Fibroblast of skin of left biceps (primary cell): Measurements from ENCODE around the gene UBTD1.
"Not testable (repeated sequence)": the region's sequence is repeated elsewhere in the genome, so short reads cannot be mapped to it uniquely, and the experiment has no call there.

Experiments
- DNase-seq, 2 experiments: peaks; one replicate each; pipeline ENCODE4 v3.0.0-alpha.2; 2013; ENCODE audit warnings: low read depth in 2 of 2

Gene UBTD1

DNA sequence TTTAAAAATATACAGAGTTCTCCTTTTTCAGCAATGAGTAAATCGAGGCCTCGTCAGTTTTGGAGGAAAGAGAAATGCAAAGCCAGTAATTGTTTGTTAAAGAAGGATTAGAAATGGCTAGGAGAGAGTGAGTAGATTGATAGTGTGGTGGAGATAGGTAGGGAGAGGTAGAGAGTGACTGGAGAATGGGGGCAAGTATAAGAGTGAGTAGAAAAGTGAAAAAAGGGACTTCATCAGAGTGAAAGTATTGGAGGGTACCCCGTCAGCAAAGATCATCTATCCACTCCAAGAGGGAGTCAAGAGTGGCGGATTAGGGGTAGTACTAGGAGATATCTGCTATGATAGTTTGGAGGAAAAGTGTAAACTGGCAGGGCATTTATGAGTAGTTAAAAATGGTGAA lies 64.6 kb downstream of the UBTD1 start:
- no peak for DNase-seq

DNA sequence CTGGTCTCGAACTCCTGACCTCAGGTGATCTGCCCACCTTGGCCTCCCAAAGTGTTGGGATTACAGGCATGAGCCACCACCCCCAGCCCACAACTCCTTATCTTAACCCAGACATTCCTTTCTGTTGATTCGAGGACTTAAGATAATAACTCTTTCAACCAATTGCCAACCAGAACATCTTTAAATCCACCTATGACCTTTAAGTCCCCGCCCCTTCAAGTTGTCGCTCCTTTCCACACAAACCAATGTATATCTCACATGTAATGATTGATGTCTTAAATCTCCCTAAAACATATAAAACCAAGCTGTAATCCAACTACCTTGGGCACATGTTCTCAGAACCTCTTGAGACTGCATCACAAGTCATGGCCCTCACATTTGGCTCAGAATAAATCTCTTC lies 66.1 kb downstream of the UBTD1 start:
- no peak for DNase-seq

DNA sequence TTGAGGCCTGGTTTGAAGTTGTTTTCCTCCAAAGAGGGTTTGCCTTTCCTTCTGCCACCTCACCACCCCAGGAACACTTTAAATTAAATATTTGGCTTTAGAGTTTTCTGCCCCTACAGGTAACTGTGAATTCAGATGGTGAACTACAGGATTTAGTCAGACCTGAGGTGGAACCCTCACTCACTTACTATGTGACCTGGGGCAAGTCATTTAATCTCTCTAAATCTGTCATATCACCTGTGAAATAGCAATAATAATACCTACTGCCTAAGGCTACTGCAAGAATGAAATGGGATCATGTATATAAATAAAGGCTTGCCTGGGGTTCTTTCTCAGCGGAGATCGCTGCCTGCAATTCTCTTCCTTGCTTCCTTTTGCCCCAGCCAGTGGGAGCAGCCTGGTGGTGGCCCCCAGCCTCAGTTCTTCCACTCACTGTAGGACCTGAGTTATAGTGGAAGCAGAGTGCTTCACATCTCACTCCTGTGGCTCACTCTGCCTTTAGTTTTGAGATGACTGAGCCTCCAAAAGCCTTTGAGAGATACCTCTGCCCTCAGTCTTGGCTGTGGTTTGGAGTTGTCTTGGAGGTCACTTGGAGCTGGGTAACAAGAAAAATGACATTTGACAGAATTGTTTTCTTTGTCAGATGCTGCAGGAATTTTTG lies 67.7 kb downstream of the UBTD1 start:
- no peak for DNase-seq

DNA sequence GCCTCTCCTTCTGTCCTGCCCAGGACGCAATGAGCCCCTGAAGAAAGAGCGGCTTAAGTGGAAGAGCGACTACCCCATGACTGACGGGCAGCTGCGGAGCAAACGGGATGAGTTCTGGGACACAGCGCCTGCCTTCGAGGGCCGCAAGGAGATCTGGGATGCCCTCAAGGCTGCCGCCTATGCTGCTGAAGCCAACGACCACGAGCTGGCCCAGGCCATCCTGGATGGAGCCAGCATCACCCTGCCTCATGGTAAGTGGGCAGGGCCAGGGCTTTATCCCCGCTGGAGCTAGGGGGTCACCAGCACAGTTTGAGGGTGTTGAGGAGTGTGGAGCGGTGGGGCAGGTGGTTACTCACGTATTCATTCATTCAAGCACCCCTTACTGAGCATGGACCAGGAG lies 69.2 kb downstream of the UBTD1 start:
- DNase-seq, result no peak

DNA sequence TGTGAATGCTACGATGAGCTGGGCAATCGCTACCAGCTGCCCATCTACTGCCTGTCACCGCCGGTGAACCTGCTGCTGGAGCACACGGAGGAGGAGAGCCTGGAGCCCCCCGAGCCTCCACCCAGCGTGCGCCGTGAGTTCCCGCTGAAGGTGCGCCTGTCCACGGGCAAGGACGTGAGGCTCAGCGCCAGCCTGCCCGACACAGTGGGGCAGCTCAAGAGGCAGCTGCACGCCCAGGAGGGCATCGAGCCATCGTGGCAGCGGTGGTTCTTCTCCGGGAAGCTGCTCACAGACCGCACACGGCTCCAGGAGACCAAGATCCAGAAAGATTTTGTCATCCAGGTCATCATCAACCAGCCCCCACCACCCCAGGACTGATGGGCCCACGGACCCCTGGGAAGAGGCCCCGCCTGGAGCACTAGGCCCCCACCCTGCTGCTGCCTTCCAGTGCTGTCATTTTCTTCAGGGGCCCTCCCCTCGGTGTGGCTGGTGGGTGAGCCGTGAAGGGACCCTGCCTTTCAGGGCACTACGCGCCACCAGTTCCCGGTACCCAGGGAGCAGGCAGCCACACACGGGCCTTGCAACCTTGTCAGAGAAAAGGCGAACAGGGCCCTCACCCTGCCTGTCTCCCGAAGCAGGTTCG lies 71.5 kb downstream of the UBTD1 start:
- no peak for DNase-seq

DNA sequence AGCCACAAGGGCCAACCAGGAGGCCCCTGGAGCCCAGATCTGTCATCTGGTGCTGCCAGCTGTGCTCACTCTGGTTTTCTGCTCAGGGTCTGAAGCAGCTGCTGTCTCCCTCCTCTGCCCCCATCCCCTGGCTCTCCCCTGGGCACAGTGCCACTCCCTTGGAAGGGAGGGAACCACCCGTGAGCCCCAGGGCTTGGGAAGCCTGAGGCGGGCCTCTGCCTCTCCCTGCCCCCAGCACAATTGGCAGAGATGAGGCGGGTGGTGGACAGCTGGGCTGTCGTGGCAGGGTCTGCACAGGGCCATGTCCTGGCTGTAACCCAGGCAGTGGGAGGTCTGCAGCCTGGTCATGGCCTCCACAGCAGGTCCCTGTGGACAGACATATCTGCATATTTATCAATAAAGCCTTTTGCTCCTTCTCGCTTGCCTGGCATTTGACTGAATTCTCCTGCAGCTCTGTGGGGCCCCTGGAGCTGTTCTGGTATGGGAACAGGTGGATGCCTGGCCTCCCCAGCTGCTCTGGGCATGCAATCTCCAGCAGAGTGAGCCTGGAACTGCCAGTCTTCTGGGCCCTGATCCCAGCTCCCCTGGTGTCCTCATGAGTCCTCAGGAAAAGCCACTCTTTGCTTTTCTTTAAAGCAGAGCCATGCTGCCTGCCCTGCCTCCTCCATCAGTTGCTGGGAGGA lies 72.2 kb downstream of the UBTD1 start:
- DNase-seq, result no peak

DNA sequence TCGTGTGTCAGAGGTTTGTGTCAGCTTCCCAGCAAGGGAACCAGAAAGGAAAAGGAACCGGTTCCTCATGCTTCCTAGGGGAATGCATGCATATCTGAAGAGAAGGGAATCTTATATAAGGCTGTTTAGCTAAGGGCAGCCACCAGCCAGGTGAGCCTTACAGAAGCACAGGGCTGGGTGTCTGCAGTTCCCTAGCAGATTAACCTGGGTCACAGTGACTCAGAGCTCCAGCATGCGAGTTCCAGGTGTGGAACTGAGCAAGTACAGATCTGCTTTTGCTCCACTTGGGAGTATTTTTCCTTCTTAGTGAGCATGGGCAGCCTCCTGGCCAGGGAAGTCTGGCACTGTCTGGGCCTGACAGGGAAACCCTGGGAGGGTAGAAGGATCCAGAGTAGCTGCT lies 72.9 kb downstream of the UBTD1 start:
- no peak for DNase-seq

DNA sequence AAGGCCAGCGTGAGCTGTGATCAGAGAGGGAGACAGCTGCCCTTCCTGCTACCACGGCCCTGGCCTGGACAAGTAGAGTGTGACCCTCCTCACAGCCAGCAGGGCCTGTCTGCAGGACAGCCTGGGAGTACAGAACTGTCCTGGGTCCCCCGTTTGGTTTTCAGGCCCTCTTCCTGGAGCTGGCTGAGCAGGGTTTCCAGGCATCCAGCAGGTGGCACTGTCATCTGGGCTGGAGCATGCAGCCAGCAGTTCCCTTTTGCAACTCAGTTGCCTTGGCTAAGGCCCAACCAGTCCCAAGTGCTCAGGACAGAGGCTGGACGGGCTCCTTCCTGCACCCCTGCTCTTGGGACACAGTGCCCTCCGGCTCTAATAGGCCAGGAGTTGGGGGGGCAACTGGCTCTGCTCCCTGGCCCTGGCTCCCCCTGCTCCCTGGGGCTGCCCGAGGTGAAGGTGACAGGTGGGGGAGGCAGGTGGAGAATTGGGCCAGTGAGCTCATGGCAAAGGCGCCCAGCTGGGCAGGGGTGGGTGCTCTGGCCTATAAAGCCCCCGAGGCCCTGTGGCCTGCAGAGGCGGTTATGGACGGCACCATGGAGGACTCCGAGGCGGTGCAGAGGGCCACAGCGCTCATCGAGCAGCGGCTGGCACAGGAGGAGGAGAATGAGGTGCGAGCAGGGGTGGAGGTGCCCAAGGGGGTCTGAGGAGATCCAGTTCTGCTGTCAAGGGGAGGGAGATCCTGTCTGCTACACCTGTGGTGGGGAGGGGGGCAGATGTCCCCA lies 73.7 kb downstream of the UBTD1 start, which contains the start of gene ANKRD2:
Gene ANKRD2, plus strand, starts transcription at position 566 of the 776 bp plus-strand sequence. Its CDS starts 10 bp downstream, at position 576.
- DNase-seq, result peak in 1 of 2 experiments; percentile 30

DNA sequence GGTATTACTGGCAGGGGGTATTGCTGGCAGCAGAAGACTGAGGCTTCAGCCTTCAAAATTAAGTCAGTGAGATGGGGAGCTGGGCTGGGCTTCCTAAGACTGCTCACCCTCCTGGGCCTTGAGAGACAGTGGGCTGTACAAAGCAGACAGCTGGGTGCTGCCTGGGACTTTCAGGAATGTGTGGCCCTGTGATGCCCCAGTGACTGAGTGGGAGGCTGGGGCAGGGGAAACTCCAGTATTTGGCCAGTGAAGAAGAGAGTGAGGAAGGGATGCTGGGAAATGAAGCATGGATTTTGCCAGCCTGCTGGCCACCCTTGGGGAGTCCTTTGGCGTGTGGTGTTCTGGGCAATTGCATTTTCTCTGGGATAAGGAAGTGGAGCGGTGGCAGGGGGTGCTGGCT lies 74.3 kb downstream of the UBTD1 start:
- no peak for DNase-seq

DNA sequence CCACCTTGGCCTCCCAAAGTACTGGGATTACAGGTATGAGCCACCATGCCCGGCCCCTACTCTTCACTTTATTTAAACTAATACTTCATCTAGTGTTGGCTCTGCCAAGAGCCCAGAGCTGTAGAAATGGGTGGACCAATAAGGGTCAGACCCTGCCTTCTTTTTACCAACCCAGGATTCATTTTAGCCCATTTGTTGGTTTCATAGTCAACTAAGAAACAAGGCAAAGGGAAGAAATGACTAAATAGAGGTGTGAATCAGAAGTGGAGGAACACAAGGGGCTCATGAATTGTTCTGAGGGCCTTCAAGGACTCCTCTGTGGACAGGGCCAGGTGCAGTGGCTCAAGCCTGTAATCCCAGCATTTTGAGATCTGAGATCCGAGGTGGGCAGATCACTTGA lies 74.9 kb downstream of the UBTD1 start:
- DNase-seq, result no peak

DNA sequence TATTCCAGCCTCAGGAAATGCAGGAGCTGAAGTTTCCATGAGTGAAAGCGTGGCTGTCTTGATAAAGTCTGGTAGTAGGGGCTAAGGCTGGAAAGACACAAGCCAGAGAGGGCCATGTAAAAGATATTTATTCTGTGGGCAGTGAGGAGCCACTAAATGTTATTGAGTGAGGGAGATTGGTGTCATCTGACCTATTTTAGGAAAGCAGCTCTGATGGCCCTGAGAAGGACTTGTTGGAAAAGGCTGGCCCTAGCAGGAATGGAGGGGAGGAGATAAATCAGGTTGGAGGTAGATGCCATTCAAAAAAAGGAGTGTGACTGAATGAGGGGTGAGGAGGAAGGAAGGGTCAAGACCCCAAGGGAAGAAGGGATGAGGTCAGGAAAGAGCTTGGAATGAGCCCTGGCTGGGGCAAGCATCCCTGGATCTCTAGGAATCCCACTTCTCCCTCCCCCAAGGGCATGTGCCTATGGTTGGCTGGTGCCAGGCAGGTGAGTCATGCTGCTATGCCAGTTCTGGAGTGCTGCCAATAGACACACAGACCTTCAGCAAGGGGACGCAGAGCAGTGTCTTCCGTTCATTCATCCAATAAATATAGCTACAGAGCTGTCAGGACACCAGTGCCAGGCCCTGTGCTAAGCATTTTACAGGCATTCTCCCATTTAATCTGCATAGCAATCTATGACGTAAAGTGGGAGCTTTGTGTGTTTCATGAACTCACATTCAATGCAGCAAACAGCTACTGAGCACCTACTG lies 75.8 kb downstream of the UBTD1 start:
- no peak for DNase-seq

DNA sequence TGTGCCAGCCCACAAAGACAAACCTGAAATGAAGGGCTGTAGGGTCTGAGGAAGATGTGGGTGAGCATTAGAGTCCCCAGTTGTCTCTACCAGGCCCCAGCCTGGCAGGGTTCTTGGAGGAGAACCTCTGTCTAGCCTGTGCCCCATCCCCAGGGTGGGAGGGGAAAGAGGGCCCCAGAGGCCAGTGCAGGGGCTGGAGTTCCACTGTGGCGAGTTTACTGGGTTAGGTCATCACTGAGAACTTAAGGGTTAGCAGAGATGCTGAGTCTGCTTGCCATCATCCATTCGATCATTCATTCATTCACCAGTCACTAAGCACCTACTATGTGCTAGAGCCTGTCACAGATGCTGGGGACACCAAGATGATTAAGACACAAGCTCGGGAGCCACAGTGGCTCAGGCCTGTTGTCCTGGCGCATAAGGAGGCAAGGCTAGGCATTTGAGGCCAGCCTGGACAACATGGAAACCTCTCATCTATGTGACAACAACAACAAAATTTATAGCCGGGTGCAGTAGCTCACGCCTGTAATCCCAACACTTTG lies 76.5 kb downstream of the UBTD1 start:
- no peak for DNase-seq

DNA sequence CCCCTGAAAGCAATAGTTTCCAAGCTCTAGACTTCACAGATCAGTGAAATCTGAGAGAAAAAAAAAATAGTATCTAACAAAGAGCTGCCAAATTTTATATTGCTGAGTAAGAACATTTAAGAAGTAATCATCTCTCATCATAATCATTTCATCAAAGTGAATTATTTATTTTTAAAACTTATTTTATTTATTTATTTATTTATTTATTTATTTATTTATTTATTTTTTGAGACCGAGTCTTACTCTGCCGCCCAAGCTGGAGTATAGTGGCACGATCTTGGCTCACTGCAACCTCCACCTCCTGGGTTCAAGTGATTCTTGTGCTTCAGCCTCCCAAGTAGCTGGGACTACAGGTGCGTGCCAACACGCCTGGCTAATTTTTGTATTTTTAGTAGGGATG lies 77.8 kb downstream of the UBTD1 start:
- not testable (repeated sequence) for DNase-seq

DNA sequence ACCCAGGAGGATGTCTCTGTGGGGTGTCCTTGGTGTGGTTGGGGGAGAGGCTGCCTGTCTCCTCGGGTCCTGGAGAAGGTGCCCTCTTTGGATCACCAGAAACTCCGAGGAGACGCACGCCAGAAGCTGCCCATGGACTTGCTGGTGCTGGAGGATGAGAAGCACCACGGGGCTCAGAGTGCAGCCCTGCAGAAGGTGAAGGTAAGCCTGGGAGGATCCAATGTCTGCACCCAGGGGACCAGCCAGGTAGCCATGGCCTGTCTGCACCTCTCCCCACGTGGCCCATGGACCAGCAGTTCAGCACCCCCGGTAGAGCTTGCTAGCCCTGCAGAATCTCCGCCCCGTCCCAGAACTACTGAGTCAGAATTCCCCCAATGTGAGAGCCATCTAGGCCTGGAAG lies 79.0 kb downstream of the UBTD1 start:
- DNase-seq, result no peak

DNA sequence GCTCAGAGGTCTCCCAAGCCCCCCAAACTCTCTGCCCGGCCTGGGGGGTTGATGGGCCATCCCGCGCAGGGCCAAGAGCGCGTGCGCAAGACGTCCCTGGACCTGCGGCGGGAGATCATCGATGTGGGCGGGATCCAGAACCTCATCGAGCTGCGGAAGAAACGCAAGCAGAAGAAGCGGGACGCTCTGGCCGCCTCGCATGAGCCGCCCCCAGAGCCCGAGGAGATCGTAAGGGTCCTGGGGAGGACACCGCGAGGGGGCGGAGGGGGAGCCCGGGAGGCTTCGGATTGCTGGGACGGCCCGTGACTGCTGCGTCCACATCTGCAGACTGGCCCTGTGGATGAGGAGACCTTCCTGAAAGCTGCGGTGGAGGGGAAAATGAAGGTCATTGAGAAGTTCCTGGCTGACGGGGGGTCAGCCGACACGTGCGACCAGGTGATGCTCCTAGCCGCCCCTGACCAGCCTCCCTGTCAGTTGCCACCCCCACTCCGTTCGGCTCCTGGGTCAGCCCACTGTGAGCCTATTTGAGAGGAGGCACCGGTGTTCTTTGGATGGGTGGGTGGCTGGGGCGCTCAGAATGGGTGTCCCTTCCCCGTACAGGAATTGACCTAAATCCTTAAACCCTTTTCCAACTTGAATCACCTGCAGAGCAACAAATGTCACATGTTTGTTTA lies 79.6 kb downstream of the UBTD1 start:
- no peak for DNase-seq

DNA sequence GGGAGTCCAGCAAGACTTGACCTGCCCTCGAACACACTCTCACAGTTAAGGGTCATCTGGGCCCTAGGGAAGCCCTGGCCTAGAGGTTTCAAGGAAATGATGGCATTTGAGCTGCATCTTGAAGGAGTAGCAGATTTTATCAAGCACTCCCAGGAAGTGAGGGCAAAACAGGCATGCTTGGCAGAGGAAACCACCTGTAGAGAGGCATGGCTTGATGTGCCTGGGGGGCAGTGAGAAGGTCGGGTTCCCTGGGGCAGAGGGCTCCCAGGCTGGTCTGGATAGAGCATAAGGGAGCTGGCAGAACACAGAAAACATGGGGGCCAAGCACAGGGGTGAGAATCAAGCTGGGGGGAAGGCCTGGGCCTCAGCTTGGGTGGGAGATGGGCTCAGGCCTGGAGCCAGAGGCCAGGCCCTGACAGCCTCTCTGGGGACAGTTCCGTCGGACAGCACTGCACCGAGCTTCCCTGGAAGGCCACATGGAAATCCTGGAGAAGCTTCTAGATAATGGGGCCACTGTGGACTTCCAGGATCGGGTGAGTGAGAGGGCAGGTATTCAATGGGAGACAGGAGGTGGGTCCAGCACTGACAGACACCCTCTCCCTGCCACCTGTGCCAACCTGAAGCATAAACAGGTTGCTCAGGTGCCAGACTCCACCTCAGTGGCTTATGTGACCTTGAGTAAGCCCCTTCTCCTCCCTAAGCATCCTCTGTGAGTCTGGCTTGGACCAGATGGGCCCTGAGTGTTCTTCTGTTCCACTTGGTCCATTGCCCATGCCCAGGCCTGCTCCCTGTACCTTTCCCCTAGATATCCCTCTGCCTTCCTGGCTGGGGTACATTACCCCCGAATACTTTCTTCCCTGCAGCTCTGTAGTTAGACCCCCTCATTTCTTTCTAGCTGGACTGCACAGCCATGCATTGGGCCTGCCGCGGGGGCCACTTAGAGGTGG lies 82.0 kb downstream of the UBTD1 start:
- no peak for DNase-seq

DNA sequence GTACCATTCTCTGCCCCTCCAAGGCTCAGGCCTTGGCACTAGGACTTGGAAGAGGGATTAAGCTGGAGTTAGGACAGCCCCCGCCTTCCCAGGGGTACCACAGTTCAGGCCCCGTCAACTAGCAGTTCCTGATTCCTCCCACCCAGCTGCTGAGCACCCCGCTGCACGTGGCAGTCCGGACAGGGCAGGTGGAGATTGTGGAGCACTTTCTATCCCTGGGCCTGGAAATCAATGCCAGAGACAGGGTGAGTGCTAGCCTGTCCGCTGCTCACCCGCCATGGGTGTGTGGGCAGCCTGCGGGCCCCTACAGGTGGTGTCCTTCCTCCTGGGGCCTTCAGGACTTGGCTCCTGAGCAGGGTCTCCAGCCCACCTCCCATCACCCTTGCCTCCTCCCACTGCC lies 83.4 kb downstream of the UBTD1 start:
- DNase-seq, result no peak

DNA sequence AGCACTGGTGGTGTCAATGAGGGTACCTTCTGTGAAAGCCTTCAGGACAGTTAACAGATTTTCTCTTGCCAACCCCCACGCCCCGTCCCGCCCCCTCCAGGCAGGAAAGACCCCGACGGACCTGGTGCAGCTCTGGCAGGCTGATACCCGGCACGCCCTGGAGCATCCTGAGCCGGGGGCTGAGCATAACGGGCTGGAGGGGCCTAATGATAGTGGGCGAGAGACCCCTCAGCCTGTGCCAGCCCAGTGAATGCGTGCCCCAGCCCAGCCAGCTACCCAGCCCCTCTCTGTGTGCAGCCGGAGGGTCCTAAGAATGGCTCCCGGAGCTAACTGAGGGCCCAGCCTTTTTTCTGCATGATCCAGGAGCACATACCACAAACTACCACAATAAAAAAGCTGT lies 84.8 kb downstream of the UBTD1 start:
- DNase-seq, result no peak

DNA sequence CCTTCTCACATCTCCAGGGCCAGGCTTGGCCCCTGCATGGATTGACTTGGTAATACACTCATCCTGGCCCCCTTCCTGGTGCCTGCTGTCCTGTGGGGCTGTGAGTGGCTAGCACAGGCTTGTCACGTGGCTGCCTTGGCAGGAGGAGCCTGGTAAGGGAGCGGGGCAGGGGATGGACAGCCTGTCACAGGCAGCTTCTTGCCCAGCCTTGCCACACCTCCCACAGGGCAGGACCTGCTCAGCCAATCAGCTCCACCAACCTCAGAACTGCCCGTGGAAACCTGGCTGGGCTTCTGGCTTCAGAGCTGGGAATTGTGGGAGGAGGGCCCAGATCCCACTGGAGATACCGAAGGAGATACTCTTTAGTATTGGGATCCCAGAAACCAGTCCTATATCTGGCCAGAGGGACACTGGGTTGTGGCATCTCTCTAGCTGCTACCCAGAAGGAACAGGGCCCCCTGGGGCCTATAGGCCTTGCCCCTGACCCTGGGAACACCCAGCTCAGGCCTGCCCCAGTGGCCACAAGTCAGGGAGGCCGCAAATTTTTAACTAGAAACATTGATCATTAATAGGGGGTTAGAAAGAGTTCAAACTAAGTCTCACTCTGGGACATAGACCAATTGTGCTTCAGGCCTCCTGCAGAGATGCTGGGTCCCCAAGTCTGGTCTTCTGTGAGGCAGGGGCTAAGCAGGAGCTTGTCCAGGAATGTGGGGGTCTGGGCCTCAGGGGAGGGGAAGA lies 85.5 kb downstream of the UBTD1 start, which contains the start of gene HOGA1:
Gene HOGA1, plus strand, starts transcription at position 330 of the 738 bp plus-strand sequence. Its CDS starts 315 bp downstream, at position 645.
- no peak for DNase-seq
